ENCODE measurements around the gene RAB34. TPM values are rescaled to one million over a fixed set of nuclear protein-coding genes. Genes with fewer than 3 reads are reported as not detected.
"Not testable (repeated sequence)": the region's sequence is repeated elsewhere in the genome, so short reads cannot be mapped to it uniquely, and the experiment has no call there.

Gene RAB34
- polyA plus RNA-seq, 4 donors, result 178 to 196 (median 186) TPM

DNA sequence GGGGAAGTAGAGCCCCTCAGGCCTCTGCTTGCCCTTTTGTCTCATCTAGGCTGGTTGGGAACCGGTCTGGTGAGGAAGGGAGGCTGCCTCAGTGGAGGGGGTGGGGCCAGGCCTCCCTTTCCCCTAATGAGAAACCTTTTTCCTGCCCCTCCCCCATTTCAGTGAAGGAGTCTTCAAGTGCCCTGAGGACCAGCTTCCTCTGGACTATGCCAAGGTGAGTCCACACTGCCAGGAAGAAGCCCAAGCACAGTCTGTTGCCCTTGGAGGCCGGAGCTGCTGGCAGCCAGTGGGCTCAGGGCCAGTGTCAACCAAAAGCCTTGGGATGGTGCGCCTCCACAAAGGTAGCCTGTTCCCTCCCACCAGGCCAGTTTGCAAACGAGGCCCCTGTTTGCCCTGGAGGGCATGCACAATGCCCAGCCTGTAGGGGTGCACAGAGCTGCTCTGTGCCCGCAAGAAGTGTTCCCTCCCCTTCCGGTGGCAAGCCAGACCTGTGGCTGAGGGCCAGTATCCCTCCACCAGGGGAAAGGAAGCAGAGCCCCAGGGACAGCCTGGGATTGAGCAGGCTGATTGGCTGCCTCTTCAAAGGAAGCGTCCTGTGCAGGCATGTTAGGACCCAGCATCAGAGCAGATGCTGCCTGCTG lies 29.5 kb upstream of the RAB34 start:
- DNase-seq (ENCODE audit: low read depth in 4 of 4, low spot score in 3 of 4), result no peak

DNA sequence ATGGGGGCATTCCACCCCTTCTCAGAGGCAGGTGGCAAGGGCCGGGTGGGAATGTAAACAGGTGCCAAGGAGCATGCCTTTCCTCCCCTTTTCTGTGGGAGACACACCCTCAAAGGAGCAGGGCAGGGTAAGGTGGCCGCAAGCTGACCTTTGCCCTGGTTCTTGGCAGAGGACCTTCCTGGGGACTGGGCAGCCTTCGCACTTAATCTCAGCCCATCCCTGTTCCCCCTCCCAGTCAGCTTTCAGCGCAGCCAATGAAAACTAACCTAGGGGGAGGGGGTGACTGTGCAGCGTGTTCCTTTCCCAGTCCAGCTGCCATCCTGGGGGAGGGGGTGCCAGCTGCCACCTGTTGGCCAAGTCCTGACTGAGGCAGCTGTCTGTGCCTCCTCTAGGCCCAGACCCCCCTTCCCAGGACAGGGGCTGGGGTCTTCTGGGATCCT lies 29.0 kb upstream of the RAB34 start:
- no peak for DNase-seq (ENCODE audit: low read depth in 4 of 4, low spot score in 3 of 4)

DNA sequence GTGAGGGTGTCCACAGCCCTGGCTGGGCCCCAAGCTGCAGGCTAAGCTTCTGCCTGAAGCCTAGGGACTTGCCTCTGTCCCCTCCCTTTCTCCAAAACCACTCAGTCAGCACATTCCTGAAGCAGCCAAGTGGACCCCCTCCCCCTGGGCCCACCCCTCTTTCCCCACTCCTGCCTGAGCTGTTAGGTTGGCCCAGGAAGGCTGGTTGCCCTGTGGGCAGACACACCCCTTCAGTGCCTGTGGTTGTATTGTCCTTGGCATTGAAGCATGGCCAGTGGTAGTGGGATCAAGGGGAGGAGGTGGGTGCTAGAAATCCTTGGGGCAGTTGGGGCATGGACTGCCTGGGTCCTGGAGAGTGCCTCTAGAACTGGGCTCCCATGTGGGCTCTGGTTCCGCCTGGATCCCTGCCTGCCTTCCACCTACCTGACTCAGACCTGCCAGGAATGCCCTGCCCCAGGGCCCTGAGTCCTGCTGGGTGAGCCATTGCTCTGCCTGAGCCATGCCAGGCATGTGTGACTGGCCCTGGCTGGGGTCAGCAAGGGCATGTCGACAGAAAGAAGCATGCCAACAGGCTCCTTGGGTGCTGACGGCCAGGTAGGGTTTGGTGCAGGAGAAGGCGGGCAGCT lies 28.2 kb upstream of the RAB34 start:
- peak in 1 of 4 donors; percentile 70 for DNase-seq (ENCODE audit: low read depth in 4 of 4, low spot score in 3 of 4)

DNA sequence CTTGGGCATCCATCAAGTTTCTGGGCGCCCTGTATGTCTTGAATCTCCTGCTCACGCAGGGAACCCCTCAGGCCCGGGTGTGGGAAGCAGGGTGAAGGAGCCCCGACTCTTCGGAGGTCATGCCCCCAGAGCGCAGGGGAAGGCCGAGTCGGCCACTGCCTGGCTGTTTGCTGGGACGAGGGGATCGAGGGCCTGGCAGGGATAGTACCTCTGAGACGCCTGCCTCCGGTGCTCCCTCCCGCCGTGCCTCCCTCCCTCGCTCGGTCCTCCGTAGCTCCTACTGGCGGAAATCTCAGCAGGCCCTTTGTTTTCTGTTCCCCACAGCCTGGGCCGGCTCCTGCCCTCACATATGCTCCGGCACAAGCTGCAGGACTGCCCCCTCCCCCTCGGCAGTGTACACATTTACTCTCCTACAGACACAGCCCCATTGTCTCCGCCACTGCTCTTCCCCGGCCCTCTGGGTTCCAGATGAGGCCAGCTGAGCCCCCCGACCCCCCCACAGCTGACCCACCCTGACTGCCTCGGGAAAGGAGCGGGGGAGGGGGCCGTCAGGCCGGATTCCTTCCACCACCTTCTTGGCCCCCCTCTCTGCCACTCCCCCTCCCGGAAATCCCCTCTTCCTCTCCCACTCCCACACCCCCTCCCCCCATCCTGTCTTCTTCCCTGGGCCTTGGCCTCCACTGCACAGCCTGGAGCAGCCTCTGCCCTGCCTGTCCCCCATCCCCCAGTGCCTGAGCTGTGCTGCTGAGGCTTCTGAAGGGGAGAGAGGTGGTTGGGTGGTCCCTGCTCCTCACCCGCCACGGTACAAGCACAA lies 27.5 kb upstream of the RAB34 start:
- peak in 1 of 4 donors; percentile 66 for DNase-seq (ENCODE audit: low read depth in 4 of 4, low spot score in 3 of 4)

DNA sequence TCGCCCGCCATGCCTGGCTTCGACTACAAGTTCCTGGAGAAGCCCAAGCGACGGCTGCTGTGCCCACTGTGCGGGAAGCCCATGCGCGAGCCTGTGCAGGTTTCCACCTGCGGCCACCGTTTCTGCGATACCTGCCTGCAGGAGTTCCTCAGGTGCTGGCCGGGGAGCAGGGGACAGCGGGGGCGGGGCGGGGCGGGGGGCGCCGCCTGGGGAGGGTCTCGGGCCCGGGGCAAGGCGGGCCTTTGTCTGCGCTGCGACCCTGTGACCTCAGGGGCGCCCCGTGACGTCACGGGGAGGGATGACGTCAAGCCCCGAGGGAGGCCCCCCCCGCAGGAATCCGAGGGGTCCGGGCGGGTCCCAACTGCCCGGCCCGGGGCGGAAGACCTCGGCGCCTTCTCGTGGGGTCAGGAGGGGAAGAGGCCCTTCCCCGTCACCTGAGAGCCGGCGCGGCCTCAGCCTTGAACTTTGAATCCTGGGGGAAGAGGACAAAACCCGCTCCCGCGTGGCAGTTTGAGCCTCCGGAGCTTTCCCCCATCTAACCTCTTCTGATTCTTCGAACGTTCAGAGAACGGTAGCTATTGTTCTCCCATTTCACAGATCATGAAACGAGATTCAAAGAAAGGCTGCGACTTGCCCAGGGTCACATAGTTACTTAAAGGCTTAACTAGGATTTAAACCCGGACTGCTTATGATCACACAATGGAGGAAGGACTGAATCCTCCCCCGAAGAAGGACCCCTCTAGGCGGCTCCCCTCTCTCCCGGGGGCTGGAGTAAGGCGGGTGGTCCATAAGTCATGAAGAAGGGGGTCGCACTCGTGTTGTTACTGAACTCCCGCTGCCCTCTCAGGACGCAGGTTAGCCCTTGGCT lies 26.7 kb upstream of the RAB34 start:
- no peak for DNase-seq (ENCODE audit: low read depth in 4 of 4, low spot score in 3 of 4)

DNA sequence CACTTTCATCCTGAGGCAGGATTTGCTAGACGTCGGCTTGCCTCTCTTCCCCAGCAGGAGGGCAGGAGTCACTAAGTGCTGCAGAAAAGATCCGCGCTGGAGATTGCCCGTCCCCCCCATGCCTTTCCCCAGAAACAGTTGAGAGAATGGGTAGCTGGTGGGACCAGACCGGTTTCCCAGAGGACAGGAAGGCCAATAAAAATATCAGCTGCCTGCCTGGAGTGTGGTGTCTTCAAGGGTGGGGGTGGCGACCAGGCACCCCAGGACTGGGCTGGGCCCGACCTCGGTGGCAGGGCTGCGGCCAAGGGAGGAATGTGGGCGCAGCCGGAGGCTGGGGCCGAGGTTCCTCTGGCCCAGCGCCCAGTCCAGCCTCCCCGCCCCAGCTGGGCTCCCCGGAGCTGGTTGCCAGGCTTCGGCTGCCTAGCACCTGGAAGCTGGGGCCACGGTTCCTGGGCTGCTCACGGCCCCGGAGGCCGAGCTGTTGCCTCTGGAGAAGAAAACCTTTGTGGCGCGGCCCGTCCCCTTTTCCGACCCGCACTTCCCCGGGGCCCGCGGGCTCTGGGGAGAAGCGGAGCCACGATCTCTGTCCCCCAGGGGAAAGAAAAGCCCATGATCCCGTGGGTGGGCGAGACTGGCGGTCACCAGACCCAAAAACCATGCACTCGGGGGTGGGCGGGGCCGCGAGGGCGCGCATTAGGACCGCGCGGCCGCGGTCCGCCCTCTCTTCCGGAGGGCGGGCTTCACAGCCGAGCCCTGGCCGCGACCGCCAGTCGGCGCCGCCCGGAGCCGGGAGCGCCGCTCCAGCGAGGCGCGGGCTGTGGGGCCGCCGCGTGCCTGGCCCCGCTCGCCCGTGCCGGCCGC lies 25.8 kb upstream of the RAB34 start, which contains the start of gene TRAF4:
TRAF4 (plus strand) TSS at position 769 of the 861 bp plus-strand sequence. CDS start 102 bp downstream, outside the sequence.
- DNase-seq (ENCODE audit: low read depth in 4 of 4, low spot score in 3 of 4), result peak in 1 of 4 donors; percentile 77

DNA sequence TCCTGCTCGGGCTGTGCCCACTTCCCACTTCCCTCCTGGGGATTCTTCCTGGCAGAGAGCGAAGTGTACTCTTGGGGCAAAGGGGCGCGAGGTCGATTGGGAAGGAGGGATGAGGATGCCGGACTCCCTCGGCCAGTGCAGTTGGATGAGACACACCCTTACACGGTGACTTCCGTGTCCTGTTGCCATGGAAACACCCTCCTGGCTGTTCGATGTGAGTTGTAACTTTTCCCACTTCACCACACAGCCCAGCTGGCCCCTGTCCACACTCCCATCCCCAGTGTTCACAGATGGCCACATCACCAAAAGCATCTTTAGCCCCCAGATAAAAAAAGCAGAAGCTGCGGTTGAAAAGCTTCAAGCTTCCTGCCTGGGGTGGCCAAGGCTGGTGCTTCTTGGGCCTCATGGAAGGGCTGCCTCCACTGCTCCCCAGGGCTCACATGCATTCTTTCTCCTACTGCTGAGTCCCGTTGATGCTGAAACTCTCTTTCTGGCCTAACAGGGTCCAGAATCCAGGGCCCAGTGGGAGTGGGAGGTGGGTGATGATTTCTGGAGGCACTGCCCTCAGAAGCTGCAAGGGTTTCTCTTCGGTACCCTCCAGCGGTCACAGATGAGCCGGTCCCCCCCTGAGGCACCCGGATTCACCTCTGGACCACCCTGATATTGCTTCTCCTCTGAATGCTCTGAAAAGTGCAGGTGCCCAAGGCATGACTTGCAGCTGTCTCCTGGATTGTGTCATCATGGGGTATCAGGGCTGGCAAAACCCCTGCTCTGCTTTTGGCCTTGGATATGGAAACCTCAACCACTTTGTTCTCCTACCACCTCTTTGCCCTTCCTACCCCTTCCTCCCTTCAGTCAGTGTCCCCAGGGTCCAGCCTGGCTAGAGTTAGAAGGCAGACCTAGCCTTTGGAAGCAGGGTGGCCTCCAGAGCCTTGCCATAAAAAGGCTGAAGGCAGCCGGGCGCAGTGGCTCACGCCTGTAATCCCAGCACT lies 24.0 kb upstream of the RAB34 start:
- no peak for DNase-seq (ENCODE audit: low read depth in 4 of 4, low spot score in 3 of 4)

DNA sequence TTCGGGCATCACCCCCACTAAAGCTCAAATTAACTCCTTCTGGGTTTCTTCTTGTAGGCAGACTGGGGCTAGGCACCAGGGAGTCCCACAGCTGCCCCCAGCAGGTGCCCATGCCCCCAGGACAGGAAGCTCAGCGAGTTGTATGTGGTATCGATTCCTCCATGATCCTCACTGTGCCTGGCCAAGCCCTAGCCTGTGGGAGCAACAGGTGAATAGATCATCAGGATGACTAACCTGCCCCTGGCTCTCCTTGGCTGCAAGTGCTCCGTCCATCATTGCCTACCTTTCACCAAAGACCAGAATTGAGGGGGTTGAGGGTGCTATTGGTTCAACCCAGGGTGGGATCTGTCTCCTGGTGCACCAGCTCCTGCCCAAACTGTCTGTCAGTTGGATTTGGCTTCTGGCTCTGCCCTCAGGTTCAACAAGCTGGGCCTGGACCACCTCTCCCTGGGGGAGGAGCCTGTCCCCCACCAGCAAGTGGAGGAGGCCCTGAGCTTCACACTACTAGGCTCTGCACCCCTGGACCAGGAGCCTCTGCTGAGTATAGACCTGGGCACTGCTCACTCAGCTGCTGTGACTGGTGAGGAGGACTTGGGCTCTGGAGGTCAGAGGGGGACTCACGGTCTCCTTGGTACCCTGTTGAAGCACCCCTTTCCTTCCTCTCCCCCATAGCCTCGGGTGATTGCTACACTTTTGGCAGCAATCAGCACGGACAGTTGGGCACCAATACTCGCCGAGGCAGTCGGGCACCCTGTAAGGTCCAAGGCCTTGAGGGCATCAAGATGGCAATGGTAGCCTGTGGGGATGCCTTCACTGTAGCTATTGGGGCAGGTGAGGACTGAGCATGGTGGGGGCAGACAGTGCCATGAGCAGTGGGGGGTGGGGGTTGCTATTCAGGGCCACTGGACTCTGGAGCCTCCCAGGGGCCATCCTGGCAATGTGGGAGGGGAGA lies 23.0 kb upstream of the RAB34 start:
- DNase-seq (ENCODE audit: low read depth in 4 of 4, low spot score in 3 of 4), result no peak

DNA sequence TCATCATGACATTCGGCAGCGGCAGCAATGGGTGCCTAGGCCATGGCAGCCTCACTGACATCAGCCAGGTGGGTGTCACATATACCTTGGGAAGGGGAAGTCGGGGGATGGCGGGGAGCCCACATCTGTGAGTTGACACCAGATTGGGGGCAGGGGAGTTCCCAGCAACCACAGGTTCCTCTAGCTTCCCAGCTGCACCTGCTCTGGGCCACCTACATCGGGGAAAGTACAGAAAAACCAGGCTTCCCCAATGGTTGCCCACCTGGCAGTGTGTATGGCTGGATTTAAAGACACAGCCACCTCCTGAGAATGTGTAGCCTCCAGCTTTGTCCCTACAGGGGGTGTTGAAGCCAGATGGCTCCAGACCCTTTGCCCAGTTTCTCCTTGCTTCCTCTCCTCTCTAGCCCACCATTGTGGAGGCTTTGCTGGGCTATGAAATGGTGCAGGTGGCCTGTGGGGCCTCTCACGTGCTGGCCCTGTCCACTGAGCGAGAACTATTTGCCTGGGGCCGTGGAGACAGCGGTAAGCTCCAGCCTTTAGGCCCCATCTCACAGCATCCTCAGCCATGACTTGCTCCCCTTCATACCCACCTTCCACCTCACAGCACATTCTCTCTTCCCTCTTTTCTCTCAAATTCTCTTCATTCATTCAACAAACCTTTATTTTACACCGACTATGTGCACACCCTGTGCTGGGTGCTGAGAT lies 21.2 kb upstream of the RAB34 start:
- no peak for DNase-seq (ENCODE audit: low read depth in 4 of 4, low spot score in 3 of 4)

DNA sequence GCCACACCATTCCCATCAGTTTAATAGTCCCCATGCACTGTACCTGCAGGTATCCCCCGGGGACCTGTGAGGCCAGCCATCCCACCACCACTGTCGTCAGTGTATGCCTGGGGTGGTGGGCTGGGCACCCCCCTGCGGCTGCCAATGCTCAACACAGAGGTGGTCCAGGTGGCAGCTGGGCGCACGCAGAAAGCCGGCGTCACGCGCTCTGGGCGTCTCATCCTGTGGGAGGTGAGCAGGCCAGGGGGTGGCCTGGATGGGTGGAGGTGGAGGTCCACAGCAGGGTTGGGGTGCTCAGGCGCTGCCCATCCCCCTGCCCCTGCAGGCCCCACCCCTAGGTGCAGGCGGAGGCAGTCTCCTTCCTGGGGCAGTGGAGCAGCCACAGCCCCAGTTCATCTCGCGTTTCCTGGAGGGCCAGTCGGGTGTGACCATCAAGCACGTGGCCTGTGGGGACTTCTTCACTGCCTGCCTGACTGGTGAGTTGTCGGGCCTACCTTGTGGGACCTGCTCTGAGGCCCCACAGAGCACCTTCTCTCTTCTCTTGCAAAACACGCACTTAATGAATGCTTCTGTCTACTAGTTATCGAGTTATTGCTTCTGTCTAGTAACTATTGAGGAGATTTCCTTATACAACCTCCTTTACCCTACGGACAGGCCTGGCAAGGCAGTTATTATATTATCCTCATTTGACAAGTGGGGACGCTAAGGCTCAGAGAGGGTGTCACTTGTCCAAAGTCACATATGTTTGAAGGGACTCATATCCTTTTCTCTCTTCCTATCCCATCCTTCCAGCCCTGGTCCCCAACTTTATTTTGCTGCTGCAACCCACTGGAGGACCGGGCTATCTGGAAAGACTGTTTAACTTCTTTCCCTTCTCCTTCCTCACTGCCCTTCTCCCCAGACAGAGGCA lies 20.4 kb upstream of the RAB34 start:
- DNase-seq (ENCODE audit: low read depth in 4 of 4, low spot score in 3 of 4), result no peak

DNA sequence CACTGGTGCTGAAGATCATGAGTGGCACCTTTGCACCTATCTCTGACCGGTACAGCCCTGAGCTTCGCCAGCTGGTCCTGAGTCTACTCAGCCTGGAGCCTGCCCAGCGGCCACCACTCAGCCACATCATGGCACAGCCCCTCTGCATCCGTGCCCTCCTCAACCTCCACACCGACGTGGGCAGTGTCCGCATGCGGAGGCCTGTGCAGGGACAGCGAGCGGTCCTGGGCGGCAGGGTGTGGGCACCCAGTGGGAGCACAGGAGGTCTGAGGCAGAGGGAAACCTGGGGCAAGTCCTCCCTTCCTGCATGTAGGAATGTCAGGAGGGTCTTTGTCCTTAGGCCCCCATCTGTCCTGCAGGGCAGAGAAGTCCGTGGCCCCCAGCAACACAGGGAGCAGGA lies 19.6 kb upstream of the RAB34 start:
- DNase-seq (ENCODE audit: low read depth in 4 of 4, low spot score in 3 of 4), result no peak

DNA sequence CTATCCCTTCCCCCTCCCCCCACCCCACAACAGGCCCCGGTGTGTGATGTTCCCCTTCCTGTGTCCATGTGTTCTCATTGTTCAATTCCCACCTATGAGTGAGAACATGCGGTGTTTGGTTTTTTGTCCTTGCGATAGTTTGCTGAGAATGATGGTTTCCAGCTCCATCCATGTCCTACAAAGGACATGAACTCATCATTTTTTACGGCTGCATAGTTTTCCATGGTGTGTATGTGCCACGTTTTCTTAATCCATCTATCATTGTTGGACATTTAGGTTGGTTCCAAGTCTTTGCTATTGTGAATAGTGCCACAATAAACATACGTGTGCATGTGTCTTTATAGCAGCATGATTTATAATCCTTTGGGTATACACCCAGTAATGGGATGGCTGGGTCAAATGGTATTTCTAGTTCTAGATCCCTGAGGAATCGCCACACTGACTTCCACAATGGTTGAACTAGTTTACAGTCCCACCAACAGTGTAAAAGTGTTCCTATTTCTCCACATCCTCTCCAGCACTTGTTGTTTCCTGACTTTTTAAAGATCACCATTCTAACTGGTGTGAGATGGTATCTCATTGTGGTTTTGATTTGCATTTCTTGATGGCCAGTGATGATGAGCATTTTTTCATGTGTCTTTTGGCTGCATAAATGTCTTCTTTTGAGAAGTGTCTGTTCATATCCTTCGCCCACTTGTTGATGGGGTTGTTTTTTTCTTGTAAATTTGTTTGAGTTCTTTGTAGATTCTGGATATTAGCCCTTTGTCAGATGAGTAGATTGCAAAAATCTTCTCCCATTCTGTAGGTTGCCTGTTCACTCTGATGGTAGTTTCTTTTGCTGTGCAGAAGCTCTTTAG lies 18.5 kb upstream of the RAB34 start:
- DNase-seq (ENCODE audit: low read depth in 4 of 4, low spot score in 3 of 4), result not testable (repeated sequence)

DNA sequence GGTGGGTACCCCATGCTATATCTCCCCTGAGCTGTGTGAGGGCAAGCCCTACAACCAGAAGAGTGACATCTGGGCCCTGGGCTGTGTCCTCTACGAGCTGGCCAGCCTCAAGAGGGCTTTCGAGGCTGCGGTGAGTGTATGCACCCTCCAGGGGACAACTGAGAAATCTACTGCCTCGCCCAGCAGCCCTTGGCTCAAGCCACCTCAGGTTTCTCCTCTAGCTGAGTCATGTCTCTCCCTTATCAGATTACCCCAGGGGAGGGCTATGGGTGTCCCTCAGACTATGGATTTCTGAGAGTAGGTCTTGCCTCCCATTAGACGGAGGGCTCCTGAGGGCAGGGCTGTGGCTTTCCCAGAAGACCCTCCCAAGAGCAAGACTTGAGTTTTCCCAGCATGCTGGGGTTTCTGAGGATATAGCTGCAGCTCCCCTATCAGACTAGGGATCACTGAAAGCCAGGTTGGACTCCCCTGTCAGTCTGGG lies 17.6 kb upstream of the RAB34 start:
- DNase-seq (ENCODE audit: low read depth in 4 of 4, low spot score in 3 of 4), result no peak

DNA sequence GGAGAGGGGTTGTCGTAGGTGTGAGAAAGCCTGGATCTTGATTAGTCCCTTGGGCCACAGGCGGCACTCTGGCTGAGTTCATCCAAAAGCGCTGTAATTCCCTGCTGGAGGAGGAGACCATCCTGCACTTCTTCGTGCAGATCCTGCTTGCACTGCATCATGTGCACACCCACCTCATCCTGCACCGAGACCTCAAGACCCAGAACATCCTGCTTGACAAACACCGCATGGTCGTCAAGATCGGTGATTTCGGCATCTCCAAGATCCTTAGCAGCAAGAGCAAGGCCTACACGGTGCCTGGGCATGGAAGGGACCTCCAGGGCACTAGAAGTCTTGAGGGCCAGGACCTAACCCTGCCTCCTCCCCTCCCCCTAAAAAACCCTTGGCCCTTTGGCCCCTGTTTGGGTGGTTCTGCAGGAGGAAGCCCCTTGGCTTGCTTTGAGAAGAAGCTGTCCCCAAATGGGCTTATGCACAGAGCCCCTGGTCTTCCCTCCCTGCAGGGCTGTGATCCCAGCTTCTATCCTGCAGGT lies 17.1 kb upstream of the RAB34 start:
- DNase-seq (ENCODE audit: low read depth in 4 of 4, low spot score in 3 of 4), result no peak

Data from right renal pelvis (tissue), 4 donors.